ENCODE data around the gene ZXDC.

GRCh38 chr3:126432361-126433104 is 43.2 kb downstream of the ZXDC start:
- TF ChIP-seq, protein P1, sequence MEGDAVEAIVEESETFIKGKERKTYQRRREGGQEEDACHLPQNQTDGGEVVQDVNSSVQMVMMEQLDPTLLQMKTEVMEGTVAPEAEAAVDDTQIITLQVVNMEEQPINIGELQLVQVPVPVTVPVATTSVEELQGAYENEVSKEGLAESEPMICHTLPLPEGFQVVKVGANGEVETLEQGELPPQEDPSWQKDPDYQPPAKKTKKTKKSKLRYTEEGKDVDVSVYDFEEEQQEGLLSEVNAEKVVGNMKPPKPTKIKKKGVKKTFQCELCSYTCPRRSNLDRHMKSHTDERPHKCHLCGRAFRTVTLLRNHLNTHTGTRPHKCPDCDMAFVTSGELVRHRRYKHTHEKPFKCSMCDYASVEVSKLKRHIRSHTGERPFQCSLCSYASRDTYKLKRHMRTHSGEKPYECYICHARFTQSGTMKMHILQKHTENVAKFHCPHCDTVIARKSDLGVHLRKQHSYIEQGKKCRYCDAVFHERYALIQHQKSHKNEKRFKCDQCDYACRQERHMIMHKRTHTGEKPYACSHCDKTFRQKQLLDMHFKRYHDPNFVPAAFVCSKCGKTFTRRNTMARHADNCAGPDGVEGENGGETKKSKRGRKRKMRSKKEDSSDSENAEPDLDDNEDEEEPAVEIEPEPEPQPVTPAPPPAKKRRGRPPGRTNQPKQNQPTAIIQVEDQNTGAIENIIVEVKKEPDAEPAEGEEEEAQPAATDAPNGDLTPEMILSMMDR (IDR thresholded peaks at IDR 0.05), result no peak
- TF ChIP-seq POLR2AphosphoS5 (IDR thresholded peaks at IDR 0.05), result no peak
